Measurements from ENCODE around the gene NOL9. TPM values are rescaled to one million over a fixed set of nuclear protein-coding genes. Genes with fewer than 3 reads are reported as not detected.

NOL9 gene
- total RNA-seq, 1 donor from 2014 or later, result 26.8 TPM

DNA sequence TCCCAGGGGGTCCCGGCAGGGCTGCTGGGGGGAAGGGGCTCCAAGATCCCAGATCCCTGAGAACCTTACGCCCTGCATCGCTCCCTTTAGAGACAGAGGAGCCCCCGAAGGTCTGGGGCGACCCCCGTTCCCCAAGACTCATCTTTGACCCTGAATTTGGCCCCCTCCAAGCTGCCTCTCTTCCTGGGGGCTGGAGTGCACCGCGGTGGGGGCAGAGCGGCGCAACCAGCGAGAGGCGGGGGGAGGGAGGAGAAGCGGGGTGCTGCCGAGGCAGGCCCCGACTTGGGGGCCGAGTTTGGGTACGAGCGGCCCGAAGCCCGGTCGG, 57.5 kb downstream of the NOL9 start:
- Histone ChIP-seq H4K20me1 (ENCODE audit: insufficient read depth, low read length) (no peaks in the 10 kb centered on the region), H3K79me2 (ENCODE audit: insufficient read depth, low read length) (peaks cover 12% of the 10 kb centered on the region), H3K9me3 (ENCODE audit: insufficient read depth, low read depth, low read length) (no peaks in the 10 kb centered on the region), H3K4me2 (ENCODE audit: low read length) (peak overlapping the region; percentile 95), H2AFZ (ENCODE audit: low read depth, low read length) (peak overlapping the region; percentile 5), H3K27me3 (ENCODE audit: insufficient read depth, low read length) (no peaks in the 10 kb centered on the region), H3K36me3 (ENCODE audit: insufficient read depth, low read length) (no peaks in the 10 kb centered on the region), H3K4me1 (ENCODE audit: insufficient read depth, low read length) (peaks cover 23% of the 10 kb centered on the region), H3K27ac (ENCODE audit: low read depth, low read length) (no peak overlapping the region), H3K4me3 (ENCODE audit: insufficient read depth, low read depth, low read length) (peak overlapping the region; percentile 65), H3K9ac (ENCODE audit: low read length) (peak overlapping the region; percentile 76)
- FAIRE-seq (no peak), DNase-seq (ENCODE audit: low read depth) (no peak)
- H3K4me3 Mint-ChIP-seq (ENCODE audit: unreplicated experiment), result peak overlapping the region; percentile 85
- H3K4me1 Mint-ChIP-seq (ENCODE audit: low read depth, unreplicated experiment), result peaks cover 5% of the 10 kb centered on the region
- H3K27ac Mint-ChIP-seq (ENCODE audit: unreplicated experiment), result no peak overlapping the region
- no peak for TF ChIP-seq EZH2 (IDR thresholded peaks at IDR 0.05; ENCODE audit: insufficient read depth, low read length)
- TF ChIP-seq, protein P1, sequence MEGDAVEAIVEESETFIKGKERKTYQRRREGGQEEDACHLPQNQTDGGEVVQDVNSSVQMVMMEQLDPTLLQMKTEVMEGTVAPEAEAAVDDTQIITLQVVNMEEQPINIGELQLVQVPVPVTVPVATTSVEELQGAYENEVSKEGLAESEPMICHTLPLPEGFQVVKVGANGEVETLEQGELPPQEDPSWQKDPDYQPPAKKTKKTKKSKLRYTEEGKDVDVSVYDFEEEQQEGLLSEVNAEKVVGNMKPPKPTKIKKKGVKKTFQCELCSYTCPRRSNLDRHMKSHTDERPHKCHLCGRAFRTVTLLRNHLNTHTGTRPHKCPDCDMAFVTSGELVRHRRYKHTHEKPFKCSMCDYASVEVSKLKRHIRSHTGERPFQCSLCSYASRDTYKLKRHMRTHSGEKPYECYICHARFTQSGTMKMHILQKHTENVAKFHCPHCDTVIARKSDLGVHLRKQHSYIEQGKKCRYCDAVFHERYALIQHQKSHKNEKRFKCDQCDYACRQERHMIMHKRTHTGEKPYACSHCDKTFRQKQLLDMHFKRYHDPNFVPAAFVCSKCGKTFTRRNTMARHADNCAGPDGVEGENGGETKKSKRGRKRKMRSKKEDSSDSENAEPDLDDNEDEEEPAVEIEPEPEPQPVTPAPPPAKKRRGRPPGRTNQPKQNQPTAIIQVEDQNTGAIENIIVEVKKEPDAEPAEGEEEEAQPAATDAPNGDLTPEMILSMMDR (IDR thresholded peaks at IDR 0.05; ENCODE audit: insufficient read depth, low read depth, low read length), result no peak
- H3K36me3 Mint-ChIP-seq (ENCODE audit: low read depth, unreplicated experiment), result no peaks in the 10 kb centered on the region
- H3K9me3 Mint-ChIP-seq (ENCODE audit: unreplicated experiment), result no peaks in the 10 kb centered on the region
- H3K27me3 Mint-ChIP-seq (ENCODE audit: low read depth, unreplicated experiment), result peaks cover 9% of the 10 kb centered on the region

DNA sequence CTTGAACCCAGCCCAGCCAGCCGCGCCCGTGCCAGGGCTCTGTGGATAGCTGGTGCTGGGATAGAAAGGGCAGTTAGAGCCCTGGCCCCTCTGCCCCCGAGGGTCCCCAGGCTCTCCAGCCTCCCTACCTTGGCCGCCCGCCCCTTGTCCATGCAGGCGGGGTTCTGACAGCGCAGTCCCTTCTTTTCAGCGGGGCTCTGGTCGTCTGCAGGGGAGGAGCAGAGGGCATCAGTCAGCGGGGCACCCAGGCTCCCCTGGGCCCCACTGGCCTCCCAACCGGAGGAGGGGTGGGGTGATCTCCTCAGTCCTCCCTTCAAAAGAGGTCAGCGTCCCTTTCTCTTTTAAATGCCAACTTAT, 58.0 kb downstream of the NOL9 start:
- no peak for FAIRE-seq
- no peaks in the 10 kb centered on the region for H3K36me3 ChIP-seq (ENCODE audit: insufficient read depth, low read length)
- H3K4me2 ChIP-seq (ENCODE audit: low read length), result peak overlapping the region; percentile 95
- H3K4me3 Mint-ChIP-seq (ENCODE audit: unreplicated experiment), result peak overlapping the region; percentile 85
- H3K9me3 Mint-ChIP-seq (ENCODE audit: unreplicated experiment), result no peaks in the 10 kb centered on the region
- H3K27me3 ChIP-seq (ENCODE audit: insufficient read depth, low read length), result no peaks in the 10 kb centered on the region
- peak overlapping the region; percentile 65 for H3K4me3 ChIP-seq (ENCODE audit: insufficient read depth, low read depth, low read length)
- H3K27me3 Mint-ChIP-seq (ENCODE audit: low read depth, unreplicated experiment), result peaks cover 5% of the 10 kb centered on the region
- H3K79me2 ChIP-seq (ENCODE audit: insufficient read depth, low read length), result peaks cover 14% of the 10 kb centered on the region
- H3K9me3 ChIP-seq (ENCODE audit: insufficient read depth, low read depth, low read length), result no peaks in the 10 kb centered on the region
- no peaks in the 10 kb centered on the region for H3K36me3 Mint-ChIP-seq (ENCODE audit: low read depth, unreplicated experiment)
- H3K27ac ChIP-seq (ENCODE audit: low read depth, low read length), result no peak overlapping the region
- H3K9ac ChIP-seq (ENCODE audit: low read length), result peak overlapping the region; percentile 76
- no peaks in the 10 kb centered on the region for H4K20me1 ChIP-seq (ENCODE audit: insufficient read depth, low read length)
- peaks cover 9% of the 10 kb centered on the region for H3K4me1 Mint-ChIP-seq (ENCODE audit: low read depth, unreplicated experiment)
- DNase-seq (ENCODE audit: low read depth), result no peak
- TF ChIP-seq, protein P1 (IDR thresholded peaks at IDR 0.05; ENCODE audit: insufficient read depth, low read depth, low read length), result no peak
- TF ChIP-seq EZH2 (IDR thresholded peaks at IDR 0.05; ENCODE audit: insufficient read depth, low read length), result no peak
- H2AFZ ChIP-seq (ENCODE audit: low read depth, low read length), result peak overlapping the region; percentile 64
- H3K4me1 ChIP-seq (ENCODE audit: insufficient read depth, low read length), result peaks cover 28% of the 10 kb centered on the region
- H3K27ac Mint-ChIP-seq (ENCODE audit: unreplicated experiment), result no peak overlapping the region

- Mint-ChIP-seq H3K27ac (ENCODE audit: unreplicated experiment) (no peak overlapping the region), H3K9me3 (ENCODE audit: unreplicated experiment) (no peaks in the 10 kb centered on the region), H3K36me3 (ENCODE audit: low read depth, unreplicated experiment) (no peaks in the 10 kb centered on the region), H3K4me3 (ENCODE audit: unreplicated experiment) (peak overlapping the region; percentile 85), H3K4me1 (ENCODE audit: low read depth, unreplicated experiment) (peaks cover 9% of the 10 kb centered on the region), H3K27me3 (ENCODE audit: low read depth, unreplicated experiment) (no peaks in the 10 kb centered on the region)
- Histone ChIP-seq H3K9ac (ENCODE audit: low read length) (peak overlapping the region; percentile 76), H3K79me2 (ENCODE audit: insufficient read depth, low read length) (peaks cover 20% of the 10 kb centered on the region), H3K4me3 (ENCODE audit: insufficient read depth, low read depth, low read length) (peak overlapping the region; percentile 65), H3K4me1 (ENCODE audit: insufficient read depth, low read length) (peaks cover 34% of the 10 kb centered on the region), H3K36me3 (ENCODE audit: insufficient read depth, low read length) (no peaks in the 10 kb centered on the region), H3K9me3 (ENCODE audit: insufficient read depth, low read depth, low read length) (no peaks in the 10 kb centered on the region), H4K20me1 (ENCODE audit: insufficient read depth, low read length) (no peaks in the 10 kb centered on the region), H3K4me2 (ENCODE audit: low read length) (peak overlapping the region; percentile 95), H2AFZ (ENCODE audit: low read depth, low read length) (no peak overlapping the region), H3K27ac (ENCODE audit: low read depth, low read length) (no peak overlapping the region), H3K27me3 (ENCODE audit: insufficient read depth, low read length) (no peaks in the 10 kb centered on the region)
- DNase-seq (ENCODE audit: low read depth), result no peak
- no peak for FAIRE-seq
- TF ChIP-seq EZH2 (IDR thresholded peaks at IDR 0.05; ENCODE audit: insufficient read depth, low read length), result no peak
- TF ChIP-seq, protein P1 (IDR thresholded peaks at IDR 0.05; ENCODE audit: insufficient read depth, low read depth, low read length), result no peak
Observed at GRCh38 chr1:6495540-6496364, 58.6 kb downstream of the NOL9 start.

Data from astrocyte (in vitro differentiated cells and primary cell).